H9 (cell line): ENCODE measurements around the gene SLC2A8. TPM values are rescaled to one million over a fixed set of nuclear protein-coding genes. Genes with fewer than 3 reads are reported as not detected.

ENCODE experiments used
- DNase-seq: peaks from one replicate; pipeline ENCODE4 v3.0.0-alpha.2; 2017
- H2AFZ ChIP-seq: one replicate; pipeline ENCODE4 v1.6.1; 2013; ENCODE audit warnings: mild to moderate bottlenecking, low read length, control low read depth, moderate library complexity
- H2AK5ac ChIP-seq: 2 replicates; pipeline ENCODE4 v1.6.1; 2013; ENCODE audit warnings: low read length, control low read depth, mixed read lengths; ENCODE audit not compliant: insufficient read length
- H2BK120ac ChIP-seq: one replicate; pipeline ENCODE4 v1.6.1; 2013; ENCODE audit warnings: low read depth, mild to moderate bottlenecking, low read length, control low read depth, inconsistent platforms; ENCODE audit not compliant: poor library complexity, severe bottlenecking
- H2BK12ac ChIP-seq: 2 replicates; pipeline ENCODE4 v1.6.1; 2013; ENCODE audit warnings: low read length, control low read depth, mixed read lengths, low read depth; ENCODE audit not compliant: insufficient read length
- H2BK15ac ChIP-seq: 2 replicates; pipeline ENCODE4 v1.6.1; 2013; ENCODE audit warnings: low read depth, low read length, control low read depth
- H2BK20ac ChIP-seq: one replicate; pipeline ENCODE4 v1.6.1; 2013; ENCODE audit warnings: low read depth, mild to moderate bottlenecking, low read length, control low read depth, inconsistent platforms; ENCODE audit not compliant: poor library complexity, severe bottlenecking
- H2BK5ac ChIP-seq: 2 replicates; pipeline ENCODE4 v1.6.1; 2013; ENCODE audit warnings: low read length, control low read depth, mixed read lengths; ENCODE audit not compliant: insufficient read length
- H3K14ac ChIP-seq: 2 replicates; pipeline ENCODE4 v1.6.1; 2013; ENCODE audit warnings: low read length, control low read depth; ENCODE audit not compliant: insufficient read depth
- H3K18ac ChIP-seq: 2 replicates; pipeline ENCODE4 v1.6.1; 2013; ENCODE audit warnings: low read depth, mild to moderate bottlenecking, mixed read lengths, low read length, control low read depth; ENCODE audit not compliant: insufficient read length
- H3K23ac ChIP-seq: 2 replicates; pipeline ENCODE4 v1.6.1; 2013; ENCODE audit warnings: low read length, control low read depth, mixed read lengths, low read depth; ENCODE audit not compliant: insufficient read length
- H3K23me2 ChIP-seq: 2 replicates; pipeline ENCODE4 v1.6.1; 2013; ENCODE audit warnings: low read depth, mild to moderate bottlenecking, mixed read lengths, low read length, control low read depth; ENCODE audit not compliant: insufficient read length, poor library complexity, severe bottlenecking
- H3K27ac ChIP-seq: 2 replicates; pipeline ENCODE4 v1.5.1; 2013; ENCODE audit warnings: low read length, control low read depth, mixed read lengths, low read depth; ENCODE audit not compliant: insufficient read length
- H3K27me3 ChIP-seq: 2 replicates; pipeline ENCODE4 v1.6.1; 2013; ENCODE audit warnings: low read length, control low read depth, inconsistent platforms; ENCODE audit not compliant: insufficient read depth
- H3K4ac ChIP-seq: 2 replicates; pipeline ENCODE4 v1.6.1; 2013; ENCODE audit warnings: low read depth, mild to moderate bottlenecking, control low read depth, inconsistent platforms, low read length, moderate library complexity
- H3K4me1 ChIP-seq: 2 replicates; pipeline ENCODE4 v1.6.1; 2013; ENCODE audit warnings: low read length, control low read depth, inconsistent platforms; ENCODE audit not compliant: insufficient read depth
- H3K4me2 ChIP-seq: 2 replicates; pipeline ENCODE4 v1.6.1; 2013; ENCODE audit warnings: low read length, control low read depth, mixed read lengths; ENCODE audit not compliant: insufficient read length, insufficient read depth
- H3K56ac ChIP-seq: 2 replicates; pipeline ENCODE4 v1.6.1; 2013; ENCODE audit warnings: low read depth, mild to moderate bottlenecking, mixed read lengths, low read length, control low read depth; ENCODE audit not compliant: insufficient read length
- H3K79me1 ChIP-seq: 2 replicates; pipeline ENCODE4 v1.6.1; 2013; ENCODE audit warnings: low read depth, mild to moderate bottlenecking, moderate library complexity, low read length, control low read depth, inconsistent platforms; ENCODE audit not compliant: insufficient read depth, poor library complexity, severe bottlenecking
- H3K79me2 ChIP-seq: 2 replicates; pipeline ENCODE4 v1.6.1; 2013; ENCODE audit warnings: low read length, control low read depth, inconsistent platforms; ENCODE audit not compliant: insufficient read depth
- H3K9ac ChIP-seq: 2 replicates; pipeline ENCODE4 v1.6.1; 2013; ENCODE audit warnings: low read length, control low read depth, mixed read lengths; ENCODE audit not compliant: insufficient read length; ENCODE audit errors: extremely low read depth
- H3K9me3 ChIP-seq: one replicate; pipeline ENCODE4 v1.6.1; 2013; ENCODE audit warnings: low read depth, low read length, inconsistent platforms; ENCODE audit not compliant: control insufficient read depth
- H3T11ph ChIP-seq: one replicate; pipeline ENCODE4 v1.6.1; 2013; ENCODE audit warnings: mild to moderate bottlenecking, low read length, control low read depth, inconsistent platforms
- H4K20me1 ChIP-seq: one replicate; pipeline ENCODE4 v1.6.1; 2013; ENCODE audit not compliant: control insufficient read depth, insufficient read length, insufficient read depth
- H4K5ac ChIP-seq: 2 replicates; pipeline ENCODE4 v1.6.1; 2013; ENCODE audit warnings: low read depth, mild to moderate bottlenecking, mixed read lengths, low read length, control low read depth; ENCODE audit not compliant: insufficient read length
- H4K8ac ChIP-seq: replicated peaks from 2 replicates; pipeline ENCODE4 v1.6.1; 2013; ENCODE audit warnings: low read length, control low read depth, mixed read lengths, low read depth; ENCODE audit not compliant: insufficient read length
- H4K91ac ChIP-seq: 2 replicates; pipeline ENCODE4 v1.6.1; 2013; ENCODE audit warnings: low read depth, mild to moderate bottlenecking, moderate library complexity, mixed read lengths, low read length, control low read depth; ENCODE audit not compliant: insufficient read length
- H3K27ac Mint-ChIP-seq, 3 experiments: 2 replicates in 2 of 3; 3 replicates in 1 of 3; pipeline ENCODE4 v1.8.0; 2020 to 2021; ENCODE audit warnings: mixed read lengths in 3 of 3, mild to moderate bottlenecking in 1 of 3, moderate library complexity in 1 of 3
- H3K27me3 Mint-ChIP-seq: 2 replicates; pipeline ENCODE4 v1.8.0; 2021; ENCODE audit warnings: low read depth, mild to moderate bottlenecking, moderate library complexity, mixed read lengths
- H3K36me3 Mint-ChIP-seq, 3 experiments: 2 replicates in 2 of 3; 3 replicates in 1 of 3; pipeline ENCODE4 v1.8.0; 2020 to 2021; ENCODE audit warnings: low read depth in 3 of 3, mixed read lengths in 3 of 3; ENCODE audit not compliant: insufficient read depth in 1 of 3
- H3K4me1 Mint-ChIP-seq, 2 experiments: 2 replicates each; pipeline ENCODE4 v1.8.0; 2020; ENCODE audit warnings: mixed read lengths in 2 of 2
- H3K4me3 Mint-ChIP-seq, 2 experiments: 2 replicates in 1 of 2; 3 replicates in 1 of 2; pipeline ENCODE4 v1.8.0; 2020 to 2021; ENCODE audit warnings: mild to moderate bottlenecking in 2 of 2, mixed read lengths in 2 of 2, moderate library complexity in 1 of 2
- H3K9me3 Mint-ChIP-seq, 2 experiments: 2 replicates in 1 of 2; 3 replicates in 1 of 2; pipeline ENCODE4 v1.8.0; 2020; ENCODE audit warnings: mild to moderate bottlenecking in 2 of 2, mixed read lengths in 2 of 2, moderate library complexity in 1 of 2
- CTCF ChIP-seq: fragments of 200-600 bp; sonication (generic); conservative IDR thresholded peaks from 3 replicates; pipeline ENCODE4 v1.8.0; 2021; ENCODE audit warnings: antibody characterized with exemption, mild to moderate bottlenecking
- WGBS: extraction: QIAGEN DNeasy Blood & Tissue Kit; methylation state at CpG from one replicate; pipeline ENCODE4 v1.1.7; 2013; ENCODE audit warnings: missing lambda C conversion rate, low lambda C conversion rate, mixed read lengths; ENCODE audit not compliant: insufficient read length; ENCODE audit errors: extremely low coverage; 5-methylcytosine and 5-hydroxymethylcytosine counted together
- total RNA-seq: library from RNA; stranded (reverse); gene quantifications from 2 replicates; pipeline ENCODE4 v1.2.1, GENCODE V29; 2021

Gene SLC2A8
- total RNA-seq, 1 experiment from 2014 or later, result 38.3 TPM

GRCh38 chr9:127406799-127407491 is 10.0 kb downstream of the SLC2A8 start:
- Mint-ChIP-seq H3K27ac (peak overlapping the region in 1 of 3 experiments; percentile 80; a peak in 2 of 7 replicates), H3K4me3 (no peak overlapping the region), H3K36me3 (peaks cover 10 to 14% (median 11%) of the 10 kb centered on the region in 3 experiments; a peak in 5 of 7 replicates), H3K9me3 (no peaks in the 10 kb centered on the region), H3K27me3 (no peaks in the 10 kb centered on the region), H3K4me1 (peaks cover under 1 to 2% of the 10 kb centered on the region in 2 experiments; a peak in 3 of 4 replicates)
- H2BK15ac ChIP-seq, result no peak overlapping the region
- no peak overlapping the region for H4K5ac ChIP-seq
- H4K91ac ChIP-seq, result no peak overlapping the region
- H2BK12ac ChIP-seq, result no peak overlapping the region
- H4K8ac ChIP-seq, result no peak overlapping the region
- no peak overlapping the region for H3K23ac ChIP-seq
- no peak overlapping the region for H2BK5ac ChIP-seq
- TF ChIP-seq CTCF, result no peak
- H2AK5ac ChIP-seq, result no peak overlapping the region
- H2BK120ac ChIP-seq, result no peak overlapping the region
- H3K18ac ChIP-seq, result no peak overlapping the region
- H3K4ac ChIP-seq, result no peak overlapping the region
- H2AFZ ChIP-seq, result no peak overlapping the region
- no peak for DNase-seq
- H3K9ac ChIP-seq, result no peak overlapping the region
- H4K20me1 ChIP-seq, result no peaks in the 10 kb centered on the region
- no peak overlapping the region for H3K27ac ChIP-seq
- no peaks in the 10 kb centered on the region for H3K27me3 ChIP-seq
- no peak overlapping the region for H3K4me2 ChIP-seq
- no peak overlapping the region for H3T11ph ChIP-seq
- H2BK20ac ChIP-seq, result no peak overlapping the region
- H3K4me1 ChIP-seq, result no peaks in the 10 kb centered on the region
- H3K56ac ChIP-seq, result no peak overlapping the region
- H3K23me2 ChIP-seq, result no peaks in the 10 kb centered on the region
- no peaks in the 10 kb centered on the region for H3K79me1 ChIP-seq
- H3K14ac ChIP-seq, result no peak overlapping the region
- no CpG with 5 or more reads among the region's 13 CpGs for WGBS
- no peaks in the 10 kb centered on the region for H3K79me2 ChIP-seq
- H3K9me3 ChIP-seq, result no peaks in the 10 kb centered on the region
